GM12878 (cell line): ENCODE measurements around the gene HCAR1. TPM values are rescaled to one million over a fixed set of nuclear protein-coding genes. Genes with fewer than 3 reads are reported as not detected.
A peak's percentile ranks its signal among the peaks of the same experiment; 100 is the strongest.

Experiments used
- ATAC-seq: fragments of 200-7000 bp; cut with Tn5 transposase; 3 replicates; pipeline ENCODE4 v1.9.1; 2020; ENCODE audit warnings: mild to moderate bottlenecking, moderate library complexity
- BruUV-seq: library from RNA; stranded (reverse); fragments of 400-500 nt; replicated peaks from 2 replicates; lab custom pipeline; 2021; lab: Mats Ljungman, UMichigan
- CTCF ChIA-PET: fragments of 300-600 bp; sonication (Branson Sonifier 250); formaldehyde crosslinking; extraction: SDS; loops from one replicate; lab custom pipeline; 2021; ENCODE audit warnings: inconsistent platforms; lab: Yijun Ruan, JAX
- POLR2A ChIA-PET: fragments of 350-600 bp; formaldehyde crosslinking; extraction: SDS; loops from one replicate; lab custom pipeline; 2021; ENCODE audit warnings: inconsistent platforms; lab: Charles Lee
- RAD21 ChIA-PET: fragments of 300-600 bp; sonication (Branson Sonifier 250); formaldehyde crosslinking; loops from one replicate; lab custom pipeline; 2023; ENCODE audit warnings: antibody characterized with exemption; ENCODE audit not compliant: unreplicated experiment; lab: Charles Lee
- SMC1A ChIA-PET: fragments of 300-600 bp; sonication (Branson Sonifier 250); formaldehyde crosslinking; loops from one replicate; lab custom pipeline; 2023; ENCODE audit not compliant: unreplicated experiment, uncharacterized antibody; lab: Charles Lee
- DNase-seq: peaks from one replicate; pipeline ENCODE4 v3.0.0-alpha.2; 2011; ENCODE audit warnings: low read depth, low spot score
- FAIRE-seq: peaks from 3 replicates; lab custom pipeline; 2011; peaks lifted over from hg19 to GRCh38; lab: Jason Lieb, UNC
- H2AFZ ChIP-seq: 2 replicates; pipeline ENCODE4 v1.6.0; 2011; ENCODE audit warnings: low read depth, low read length, control low read depth; ENCODE audit not compliant: control insufficient read depth
- H3K27ac ChIP-seq: 2 replicates; pipeline ENCODE4 v1.5.1; 2011; ENCODE audit warnings: control low read depth; ENCODE audit not compliant: control insufficient read depth, insufficient read depth
- H3K27me3 ChIP-seq, 2 experiments: replicated peaks in 1 of 2; 2 replicates each; pipeline versions ENCODE4 v1.6.0 to v1.6.1; 2011; ENCODE audit warnings: low read length in 1 of 2; ENCODE audit not compliant: control insufficient read depth in 2 of 2, insufficient read depth in 2 of 2
- H3K36me3 ChIP-seq, 2 experiments: 2 replicates each; pipeline ENCODE4 v1.5.1; 2011; ENCODE audit warnings: low read length in 1 of 2; ENCODE audit not compliant: control insufficient read depth in 2 of 2, insufficient read depth in 2 of 2
- H3K4me1 ChIP-seq: 2 replicates; pipeline ENCODE4 v1.6.1; 2011; ENCODE audit warnings: mild to moderate bottlenecking, low read length, moderate library complexity, mixed read lengths; ENCODE audit not compliant: control insufficient read depth, insufficient read depth
- H3K4me2 ChIP-seq: 2 replicates; pipeline ENCODE4 v1.6.0; 2011; ENCODE audit warnings: control low read depth; ENCODE audit not compliant: control insufficient read depth, insufficient read depth
- H3K4me3 ChIP-seq: fragments of 200-600 bp; sonication (generic); 2 replicates; pipeline ENCODE4 v1.5.1; 2016
- H3K79me2 ChIP-seq: 2 replicates; pipeline ENCODE4 v1.6.0; 2011; ENCODE audit warnings: low read length; ENCODE audit not compliant: control insufficient read depth, insufficient read depth
- H3K9ac ChIP-seq: 2 replicates; pipeline ENCODE4 v1.8.0; 2011; ENCODE audit warnings: low read length, control low read depth, mixed read lengths; ENCODE audit not compliant: control insufficient read depth, insufficient read depth
- H3K9me3 ChIP-seq: replicated peaks from 3 replicates; pipeline ENCODE4 v1.5.1; 2011; ENCODE audit warnings: mild to moderate bottlenecking, low read length; ENCODE audit not compliant: control insufficient read depth, insufficient read depth
- H4K20me1 ChIP-seq: 2 replicates; pipeline ENCODE4 v1.6.0; 2011; ENCODE audit not compliant: control insufficient read depth, insufficient read depth
- BHLHE40 ChIP-seq, 2 experiments: fragments of 450-650 bp in 1 of 2; IDR thresholded peaks; 2 replicates each; pipeline ENCODE4 v1.6.1; 2011 to 2017; ENCODE audit warnings: low read depth in 2 of 2, borderline replicate concordance in 1 of 2, improper control_type of control experiment in 1 of 2, low read length in 1 of 2, mild to moderate bottlenecking in 1 of 2
- CBX5 ChIP-seq: sonication (generic); IDR thresholded peaks from 2 replicates; pipeline ENCODE4 v1.6.1; 2016; ENCODE audit warnings: low read depth, moderate library complexity, mild to moderate bottlenecking, inconsistent platforms
- EED ChIP-seq: sonication (generic); IDR thresholded peaks from 2 replicates; pipeline ENCODE4 v1.6.1; 2016; ENCODE audit warnings: antibody characterized with exemption, low read depth
- EGR1 ChIP-seq, 2 experiments: IDR thresholded peaks; 1 replicate in 1 of 2; 2 replicates in 1 of 2; pipeline ENCODE4 v1.6.1; 2011 to 2012; ENCODE audit warnings: low read depth in 2 of 2, low read length in 2 of 2, borderline replicate concordance in 1 of 2, mild to moderate bottlenecking in 1 of 2, moderate library complexity in 1 of 2
- KAT2A ChIP-seq: conservative IDR thresholded peaks from 2 replicates; pipeline ENCODE4 v1.6.1; 2011; ENCODE audit warnings: low read depth, low read length; ENCODE audit not compliant: control insufficient read depth
- RUNX3 ChIP-seq: IDR thresholded peaks from 2 replicates; pipeline ENCODE4 v1.6.1; 2012; ENCODE audit warnings: low read length, inconsistent platforms
- SPI1 ChIP-seq: IDR thresholded peaks from 2 replicates; pipeline ENCODE4 v1.6.1; 2011; ENCODE audit warnings: low read depth, mild to moderate bottlenecking, low read length, moderate library complexity, borderline replicate concordance; ENCODE audit not compliant: insufficient read depth
- WGBS: methylation state at CpG from one replicate; pipeline ENCODE4 v1.1.6; 2016; ENCODE audit warnings: low lambda C conversion rate; ENCODE audit not compliant: insufficient replicate concordance, insufficient coverage; ENCODE audit errors: missing lambda C conversion rate; 5-methylcytosine and 5-hydroxymethylcytosine counted together
- in situ Hi-C: fragments of 300-500 bp; cut with MboI; formaldehyde crosslinking; loops from 9 replicates; pipeline ENCODE4 v1.14.3; 2018; ENCODE audit warnings: mixed read lengths
- intact Hi-C: fragments of 100-400 bp; cut with micrococcal nuclease; formaldehyde crosslinking; loops from one replicate; pipeline ENCODE4 v1.14.2; 2022; ENCODE audit not compliant: unreplicated experiment
- polyA plus RNA-seq, 11 experiments: library from polyadenylated mRNA; depleted of rRNA in 4 of 11; unstranded in 6 of 11; stranded (reverse) in 5 of 11; fragments of >200 nt; fragmentation: Nextera tagmentation in 4 of 11; fragmentation: Illumina TruSeq in 1 of 11; extraction: Ambion mirVana in 4 of 11; extraction: Trizol in 1 of 11; gene quantifications; 1 replicate in 1 of 11; 2 replicates in 10 of 11; pipeline versions ENCODE4 v1.2.1 to v1.2.3, GENCODE V29; 2011 to 2016; ENCODE audit warnings: inconsistent platforms in 2 of 11, missing spikeins in 2 of 11, low read depth in 1 of 11
- total RNA-seq, 4 experiments: library from RNA; depleted of rRNA in 3 of 4; stranded (reverse); fragments of >200 nt in 3 of 4; fragmentation: Illumina TruSeq in 1 of 4; extraction: Trizol in 1 of 4; gene quantifications; 2 replicates each; pipeline versions ENCODE4 v1.2.1 to v1.2.3, GENCODE V29; 2013 to 2021
- TF ChIP-seq, protein P1 (sequence below): fragments of 150-350 bp; IDR thresholded peaks from 2 replicates; pipeline ENCODE4 v1.6.1; 2016; ENCODE audit warnings: low read depth, low read length

The HCAR1 gene
- total and polyA plus RNA-seq, 10 of the 15 experiments (the other 5 are each of a cell fraction or from before 2014, with no cell fraction given), result 0.01 to 0.05 (median 0.04) TPM; not detected in 7

GRCh38 chr12:122732611-122733010, 2.0 kb upstream of the HCAR1 start (continued):
- TF ChIP-seq BHLHE40 (IDR thresholded peaks at IDR 0.05; ENCODE audit: borderline replicate concordance in 1 of 2, low read depth in 2 of 2, low read length in 1 of 2), result no peak
- no peak for TF ChIP-seq CBX5
- TF ChIP-seq, all 136 proteins: peak for 0

- Histone ChIP-seq H3K4me3 (no peak overlapping the region), H3K9me3 (peaks cover 2% of the 10 kb centered on the region; the same call in 1 of the 3 replicates)
- no peak for FAIRE-seq
- ATAC-seq, result no peak
- CTCF ChIA-PET, result no interaction called here
- TF ChIP-seq RUNX3 (peak; percentile 50; the same call in 1 of the 2 replicates), KAT2A (no peak), EED (0 out of 2 replicates have a peak, but pooled peaks have one; percentile 35), EGR1 (IDR thresholded peaks at IDR 0.05; ENCODE audit: borderline replicate concordance in 1 of 2, low read depth in 2 of 2, low read length in 2 of 2) (0 out of 3 replicates have a peak, but pooled peaks of 1 of the 2 experiments have one; percentile 12), SPI1 (peak; percentile 26; the same call in 1 of the 2 replicates)
- TF ChIP-seq, protein P1, sequence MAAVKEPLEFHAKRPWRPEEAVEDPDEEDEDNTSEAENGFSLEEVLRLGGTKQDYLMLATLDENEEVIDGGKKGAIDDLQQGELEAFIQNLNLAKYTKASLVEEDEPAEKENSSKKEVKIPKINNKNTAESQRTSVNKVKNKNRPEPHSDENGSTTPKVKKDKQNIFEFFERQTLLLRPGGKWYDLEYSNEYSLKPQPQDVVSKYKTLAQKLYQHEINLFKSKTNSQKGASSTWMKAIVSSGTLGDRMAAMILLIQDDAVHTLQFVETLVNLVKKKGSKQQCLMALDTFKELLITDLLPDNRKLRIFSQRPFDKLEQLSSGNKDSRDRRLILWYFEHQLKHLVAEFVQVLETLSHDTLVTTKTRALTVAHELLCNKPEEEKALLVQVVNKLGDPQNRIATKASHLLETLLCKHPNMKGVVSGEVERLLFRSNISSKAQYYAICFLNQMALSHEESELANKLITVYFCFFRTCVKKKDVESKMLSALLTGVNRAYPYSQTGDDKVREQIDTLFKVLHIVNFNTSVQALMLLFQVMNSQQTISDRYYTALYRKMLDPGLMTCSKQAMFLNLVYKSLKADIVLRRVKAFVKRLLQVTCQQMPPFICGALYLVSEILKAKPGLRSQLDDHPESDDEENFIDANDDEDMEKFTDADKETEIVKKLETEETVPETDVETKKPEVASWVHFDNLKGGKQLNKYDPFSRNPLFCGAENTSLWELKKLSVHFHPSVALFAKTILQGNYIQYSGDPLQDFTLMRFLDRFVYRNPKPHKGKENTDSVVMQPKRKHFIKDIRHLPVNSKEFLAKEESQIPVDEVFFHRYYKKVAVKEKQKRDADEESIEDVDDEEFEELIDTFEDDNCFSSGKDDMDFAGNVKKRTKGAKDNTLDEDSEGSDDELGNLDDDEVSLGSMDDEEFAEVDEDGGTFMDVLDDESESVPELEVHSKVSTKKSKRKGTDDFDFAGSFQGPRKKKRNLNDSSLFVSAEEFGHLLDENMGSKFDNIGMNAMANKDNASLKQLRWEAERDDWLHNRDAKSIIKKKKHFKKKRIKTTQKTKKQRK, result no peak
- TF ChIP-seq, all 136 proteins: peak for 4
- ChIA-PET POLR2A (interaction anchor here (1.4 kb wide), 1 partner anchor 10 kb away, joined by 3 read pairs; no protein-coding TSS in a partner anchor), SMC1A (interaction anchor here (0.7 to 2.3 kb wide), 4 partner anchors 10 to 94 kb away, joined by 3 to 7 read pairs (median 4); no protein-coding TSS in a partner anchor), RAD21 (interaction anchor here (1.0 kb wide), 1 partner anchor 12 kb away, joined by 3 read pairs; no protein-coding TSS in a partner anchor)
- BruUV-seq, result no TSS peak
- WGBS, result 56% methylated on average over 3 of the region's 3 CpGs
- H3K36me3 ChIP-seq, result no peaks in the 10 kb centered on the region
- no peaks in the 10 kb centered on the region for H3K27me3 ChIP-seq
- intact Hi-C loops (no loop called here), in situ Hi-C loops (no loop called here)
- no peak for DNase-seq
- no peak overlapping the region for H3K27ac ChIP-seq
- H3K4me1 ChIP-seq, result peaks cover 18% of the 10 kb centered on the region
- no peaks in the 10 kb centered on the region for H3K79me2 ChIP-seq
- H4K20me1 ChIP-seq, result no peaks in the 10 kb centered on the region
- no peak overlapping the region for H3K4me2 ChIP-seq
- no peak overlapping the region for H3K9ac ChIP-seq
- H2AFZ ChIP-seq, result no peak overlapping the region
Measured at GRCh38 chr12:122732170-122732569, 1.5 kb upstream of the HCAR1 start.
